ENCODE measurements around the gene C1GALT1.

- no peak for TF ChIP-seq BRCA1 (IDR thresholded peaks at IDR 0.05)
- no peak for TF ChIP-seq BRCA1 (CRISPR knock-in tag; IDR thresholded peaks at IDR 0.05)
- no peak for TF ChIP-seq ELF2 (CRISPR knock-in tag; IDR thresholded peaks at IDR 0.05)
- no peak for TF ChIP-seq CTCF (IDR thresholded peaks at IDR 0.05 in 2 of 3, conservative IDR thresholded peaks at IDR 0.05 in 1 of 3; ENCODE audit: insufficient read depth in 2 of 3, low read depth in 1 of 3, low read length in 3 of 3)
- no peak for TF ChIP-seq ATF7 (IDR thresholded peaks at IDR 0.05)
- no peak for TF ChIP-seq NR2C1 (IDR thresholded peaks at IDR 0.05)
- no peak for TF ChIP-seq NR2C1 (tag; IDR thresholded peaks at IDR 0.05)
- TF ChIP-seq JUNB (CRISPR knock-in tag; conservative IDR thresholded peaks at IDR 0.05), result no peak
- no peak for TF ChIP-seq EHMT2 (IDR thresholded peaks at IDR 0.05)
- no peak for TF ChIP-seq HCFC1 (IDR thresholded peaks at IDR 0.05; ENCODE audit: low read depth, low read length)
Observed at GRCh38 chr7:7166318-7166717, 16.0 kb upstream of the C1GALT1 start.

Measured in K562 (cell line).